Liver (tissue), 9 donors: ENCODE measurements around the gene CNKSR1. TPM values are rescaled to one million over a fixed set of nuclear protein-coding genes. Genes with fewer than 3 reads are reported as not detected.

ENCODE experiments used
- DNase-seq: peaks from one replicate; pipeline ENCODE4 v3.0.0-alpha.2; 2017; ENCODE audit warnings: low spot score
- H3K27ac ChIP-seq, 2 donors: one replicate each; pipeline ENCODE4 v1.7.0; 2013; ENCODE audit warnings: inconsistent platforms in 2 of 2, low read length in 2 of 2, control low read depth in 1 of 2, low read depth in 1 of 2, mild to moderate bottlenecking in 1 of 2
- H3K27me3 ChIP-seq, 4 donors: one replicate each; pipeline versions ENCODE4 v1.6.1 to v1.7.0; 2013; ENCODE audit warnings: low read length in 3 of 4, inconsistent platforms in 1 of 4, mild to moderate bottlenecking in 1 of 4, moderate library complexity in 1 of 4; ENCODE audit not compliant: control insufficient read depth in 4 of 4, insufficient read depth in 4 of 4
- H3K36me3 ChIP-seq, 4 donors: one replicate each; pipeline versions ENCODE4 v1.6.1 to v1.7.0; 2013; ENCODE audit warnings: low read length in 3 of 4, mild to moderate bottlenecking in 3 of 4, low read depth in 1 of 4, moderate library complexity in 1 of 4; ENCODE audit not compliant: control insufficient read depth in 4 of 4, insufficient read depth in 3 of 4
- H3K4me1 ChIP-seq, 4 donors: one replicate each; pipeline versions ENCODE4 v1.6.1 to v1.7.0; 2013; ENCODE audit warnings: low read length in 3 of 4, mild to moderate bottlenecking in 3 of 4, moderate library complexity in 1 of 4; ENCODE audit not compliant: control insufficient read depth in 4 of 4, insufficient read depth in 4 of 4
- H3K4me3 ChIP-seq, 3 donors: one replicate each; pipeline versions ENCODE4 v1.6.1 to v1.7.0; 2013; ENCODE audit warnings: low read length in 3 of 3, control low read depth in 1 of 3, low read depth in 1 of 3, mild to moderate bottlenecking in 1 of 3
- H3K9ac ChIP-seq, 2 donors: one replicate each; pipeline ENCODE4 v1.7.0; 2013; ENCODE audit warnings: low read length in 2 of 2, mild to moderate bottlenecking in 2 of 2, moderate library complexity in 2 of 2, control low read depth in 1 of 2, low read depth in 1 of 2
- H3K9me3 ChIP-seq, 4 donors: one replicate each; pipeline versions ENCODE4 v1.6.1 to v1.7.0; 2013; ENCODE audit warnings: low read length in 3 of 4; ENCODE audit not compliant: control insufficient read depth in 4 of 4
- ATF3 ChIP-seq: IDR thresholded peaks from 2 replicates; pipeline ENCODE4 v1.6.1; 2016; ENCODE audit warnings: antibody characterized with exemption
- CTCF ChIP-seq: fragments of 150-350 bp; IDR thresholded peaks from 2 replicates; pipeline ENCODE4 v1.5.1; 2017; ENCODE audit warnings: improper control_type of control experiment, low read depth, low read length; ENCODE audit not compliant: missing input control
- EGR1 ChIP-seq, 2 donors: IDR thresholded peaks; 2 replicates each; pipeline ENCODE4 v1.6.1; 2016 to 2018; ENCODE audit warnings: antibody characterized with exemption in 2 of 2, low read depth in 2 of 2
- FOXA1 ChIP-seq: IDR thresholded peaks from 2 replicates; pipeline ENCODE4 v1.6.1; 2016; ENCODE audit warnings: antibody characterized with exemption
- FOXA2 ChIP-seq: IDR thresholded peaks from 2 replicates; pipeline ENCODE4 v1.6.1; 2016; ENCODE audit warnings: antibody characterized with exemption
- GABPA ChIP-seq, 2 donors: IDR thresholded peaks in 1 of 2; conservative IDR thresholded peaks in 1 of 2; 2 replicates each; pipeline ENCODE4 v1.6.1; 2016; ENCODE audit warnings: antibody characterized with exemption in 2 of 2, mild to moderate bottlenecking in 1 of 2, moderate library complexity in 1 of 2
- HNF4A ChIP-seq, 2 donors: conservative IDR thresholded peaks; 2 replicates each; pipeline ENCODE4 v1.6.1; 2016; ENCODE audit warnings: antibody characterized with exemption in 2 of 2, mild to moderate bottlenecking in 2 of 2
- HNF4G ChIP-seq: IDR thresholded peaks from 2 replicates; pipeline ENCODE4 v1.6.1; 2016; ENCODE audit warnings: antibody characterized with exemption
- JUND ChIP-seq, 2 donors: IDR thresholded peaks; 2 replicates each; pipeline ENCODE4 v1.6.1; 2016; ENCODE audit warnings: antibody characterized with exemption in 2 of 2
- MAX ChIP-seq: IDR thresholded peaks from 2 replicates; pipeline ENCODE4 v1.6.1; 2016; ENCODE audit warnings: antibody characterized with exemption
- NR2F2 ChIP-seq: IDR thresholded peaks from 2 replicates; pipeline ENCODE4 v1.6.1; 2016; ENCODE audit warnings: antibody characterized with exemption
- RAD21 ChIP-seq, 2 donors: IDR thresholded peaks; 2 replicates each; pipeline ENCODE4 v1.6.1; 2016; ENCODE audit warnings: antibody characterized with exemption in 2 of 2, mild to moderate bottlenecking in 2 of 2
- REST ChIP-seq: IDR thresholded peaks from 2 replicates; pipeline ENCODE4 v1.6.1; 2016; ENCODE audit warnings: antibody characterized with exemption, mild to moderate bottlenecking
- RXRA ChIP-seq, 2 donors: IDR thresholded peaks; 2 replicates each; pipeline ENCODE4 v1.6.1; 2017 to 2018; ENCODE audit warnings: antibody characterized with exemption in 2 of 2, mild to moderate bottlenecking in 1 of 2
- SP1 ChIP-seq: IDR thresholded peaks from 2 replicates; pipeline ENCODE4 v1.6.1; 2018; ENCODE audit warnings: antibody characterized with exemption, mild to moderate bottlenecking
- TAF1 ChIP-seq: conservative IDR thresholded peaks from 2 replicates; pipeline ENCODE4 v1.6.1; 2016; ENCODE audit warnings: antibody characterized with exemption, mild to moderate bottlenecking
- YY1 ChIP-seq: IDR thresholded peaks from 2 replicates; pipeline ENCODE4 v1.6.1; 2016; ENCODE audit warnings: antibody characterized with exemption, mild to moderate bottlenecking
- ZBTB33 ChIP-seq: IDR thresholded peaks from 2 replicates; pipeline ENCODE4 v1.6.1; 2016; ENCODE audit warnings: antibody characterized with exemption
- WGBS: extraction: QIAGEN DNeasy Blood & Tissue Kit; methylation state at CpG from one replicate; pipeline ENCODE4 v1.1.7; 2013; 5-methylcytosine and 5-hydroxymethylcytosine counted together
- polyA plus RNA-seq, 2 donors: library from polyadenylated mRNA; stranded (reverse) in 1 of 2; unstranded in 1 of 2; fragments of 200-250 nt in 1 of 2; fragments of >200 nt in 1 of 2; fragmentation: Nextera tagmentation in 1 of 2; extraction: Ambion mirVana in 1 of 2; gene quantifications; one replicate each; pipeline versions ENCODE4 v1.2.1 to v1.2.3, GENCODE V29; 2013 to 2015
- total RNA-seq, 2 donors: library from RNA; depleted of rRNA; stranded (reverse); fragments of >200 nt; gene quantifications; one replicate each; pipeline ENCODE4 v1.2.3, GENCODE V29; 2014
- donor health status: healthy.
- donor health status: healthy.
- donor health status: healthy.
- donor health status: healthy.
- donor health status: healthy.

CNKSR1 gene
- total and polyA plus RNA-seq, 4 donors, result 0.48 to 2.2 (median 0.87) TPM

- peaks cover 0 to 2% (median 0%) of the 10 kb centered on the region in 4 donors for H3K27me3 ChIP-seq
- no peaks in the 10 kb centered on the region for H3K36me3 ChIP-seq
- TF ChIP-seq FOXA1, result no peak
- TF ChIP-seq YY1, result no peak
- TF ChIP-seq RXRA (IDR thresholded peaks at IDR 0.05), result no peak
- TF ChIP-seq HNF4A (conservative IDR thresholded peaks at IDR 0.05), result no peak
- TF ChIP-seq CTCF, result no peak
- TF ChIP-seq GABPA (IDR thresholded peaks at IDR 0.05 in 1 of 2, conservative IDR thresholded peaks at IDR 0.05 in 1 of 2), result no peak
- no peak for TF ChIP-seq ZBTB33
- TF ChIP-seq MAX, result no peak
- TF ChIP-seq TAF1, result no peak
- TF ChIP-seq HNF4G, result no peak
- TF ChIP-seq JUND (IDR thresholded peaks at IDR 0.05), result no peak
- TF ChIP-seq RAD21 (IDR thresholded peaks at IDR 0.05), result no peak
- no peak for TF ChIP-seq ATF3
- TF ChIP-seq REST, result no peak
- no peak for TF ChIP-seq FOXA2
- no peak for TF ChIP-seq EGR1 (IDR thresholded peaks at IDR 0.05; ENCODE audit: low read depth in 2 of 2)
- TF ChIP-seq NR2F2, result no peak
- TF ChIP-seq SP1, result no peak
- 87% methylated on average over 4 of the region's 4 CpGs for WGBS
- H3K9me3 ChIP-seq, result no peaks in the 10 kb centered on the region
- H3K4me1 ChIP-seq, result peaks cover 10 to 32% (median 17%) of the 10 kb centered on the region in 4 donors
- no peak overlapping the region for H3K27ac ChIP-seq
- H3K4me3 ChIP-seq, result no peak overlapping the region
- no peak overlapping the region for H3K9ac ChIP-seq
- no peak for DNase-seq
These were observed 10.5 kb upstream of the CNKSR1 start for GRCh38 chr1:26166719-26167281.
